SH-SY5Y (cell line): Measurements from ENCODE around the gene TBCA.

Experiments
- GATA2 ChIP-seq: IDR thresholded peaks from 2 replicates; pipeline ENCODE4 v1.6.1; 2011; ENCODE audit warnings: mild to moderate bottlenecking, low read depth, low read length
- GATA3 ChIP-seq: IDR thresholded peaks from 2 replicates; pipeline ENCODE4 v1.6.1; 2011; ENCODE audit warnings: low read depth, mild to moderate bottlenecking, low read length, moderate library complexity

DNA sequence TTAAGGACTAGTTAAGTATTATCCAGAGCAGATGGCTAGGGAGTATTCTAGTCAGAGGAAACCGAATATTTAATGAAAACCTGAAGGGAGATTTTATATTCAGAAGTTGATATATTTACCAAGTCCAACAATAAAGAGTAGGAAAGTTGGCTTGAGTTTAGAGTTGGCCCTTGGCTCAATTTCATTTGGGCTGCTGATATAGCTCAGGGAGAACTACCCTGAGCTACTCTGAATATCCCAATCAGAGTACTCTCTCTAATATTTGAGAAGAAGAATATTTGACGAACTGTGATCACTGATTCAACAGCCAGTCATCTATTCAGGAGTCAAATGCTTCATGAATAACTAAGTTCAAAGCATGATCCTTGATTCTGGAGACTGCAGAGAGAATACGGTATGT, 34.5 kb downstream of the TBCA start:
- TF ChIP-seq GATA2, result no peak
- no peak for TF ChIP-seq GATA3
